Measurements from ENCODE around the gene SLC24A1.

The SLC24A1 gene

GRCh38 chr15:65619626-65620290, 2.0 kb upstream of the SLC24A1 start:
- Histone ChIP-seq H4K20me1 (ENCODE audit: insufficient read depth, low read length) (no peaks in the 10 kb centered on the region), H3K4me3 (ENCODE audit: low read depth, low read length, poor library complexity, severe bottlenecking) (no peak overlapping the region), H3F3A (ENCODE audit: insufficient read depth, low read length) (no peaks in the 10 kb centered on the region), H3K27me3 (ENCODE audit: insufficient read depth, low read length) (no peaks in the 10 kb centered on the region), H3K9me2 (ENCODE audit: low read depth, low read length) (no peaks in the 10 kb centered on the region), H3K4me1 (ENCODE audit: insufficient read depth, low read length, severe bottlenecking) (no peaks in the 10 kb centered on the region), H3K27ac (ENCODE audit: low read depth, low read length, poor library complexity, severe bottlenecking) (no peak overlapping the region), H3K9me3 (ENCODE audit: low read length) (no peaks in the 10 kb centered on the region), H3K79me2 (ENCODE audit: insufficient read depth, low read length) (no peaks in the 10 kb centered on the region), H3K36me3 (ENCODE audit: insufficient read depth, low read length) (no peaks in the 10 kb centered on the region), H2AFZ (ENCODE audit: low read length) (no peak overlapping the region), H3K4me2 (ENCODE audit: low read length) (no peak overlapping the region), H3K9ac (ENCODE audit: low read length) (no peak overlapping the region)
- TF ChIP-seq EZH2 (IDR thresholded peaks at IDR 0.05; ENCODE audit: borderline replicate concordance, low read length) (no peak), CTCF (IDR thresholded peaks at IDR 0.05; ENCODE audit: low read length) (no peak)

- Histone ChIP-seq H3K27ac (ENCODE audit: low read depth, low read length, poor library complexity, severe bottlenecking) (no peak overlapping the region), H3K9me3 (ENCODE audit: low read length) (no peaks in the 10 kb centered on the region), H3K9me2 (ENCODE audit: low read depth, low read length) (no peaks in the 10 kb centered on the region), H3K27me3 (ENCODE audit: insufficient read depth, low read length) (no peaks in the 10 kb centered on the region), H3K9ac (ENCODE audit: low read length) (no peak overlapping the region), H3K4me1 (ENCODE audit: insufficient read depth, low read length, severe bottlenecking) (no peaks in the 10 kb centered on the region), H2AFZ (ENCODE audit: low read length) (no peak overlapping the region), H3K36me3 (ENCODE audit: insufficient read depth, low read length) (no peaks in the 10 kb centered on the region), H3K79me2 (ENCODE audit: insufficient read depth, low read length) (no peaks in the 10 kb centered on the region), H4K20me1 (ENCODE audit: insufficient read depth, low read length) (no peaks in the 10 kb centered on the region), H3K4me3 (ENCODE audit: low read depth, low read length, poor library complexity, severe bottlenecking) (no peak overlapping the region), H3F3A (ENCODE audit: insufficient read depth, low read length) (no peaks in the 10 kb centered on the region), H3K4me2 (ENCODE audit: low read length) (no peak overlapping the region)
- no peak for TF ChIP-seq EZH2 (IDR thresholded peaks at IDR 0.05; ENCODE audit: borderline replicate concordance, low read length)
- peak; percentile 22; the same call in 1 of the 2 replicates for TF ChIP-seq CTCF (IDR thresholded peaks at IDR 0.05; ENCODE audit: low read length)
Observed at GRCh38 chr15:65620833-65621232, 905 bp upstream of the SLC24A1 start.

- H3K27ac ChIP-seq (ENCODE audit: low read depth, low read length, poor library complexity, severe bottlenecking): no peak overlapping the region
- no peaks in the 10 kb centered on the region for H3F3A ChIP-seq (ENCODE audit: insufficient read depth, low read length)
- TF ChIP-seq CTCF (IDR thresholded peaks at IDR 0.05; ENCODE audit: low read length) (no peak), EZH2 (IDR thresholded peaks at IDR 0.05; ENCODE audit: borderline replicate concordance, low read length) (no peak)
- no peaks in the 10 kb centered on the region for H3K36me3 ChIP-seq (ENCODE audit: insufficient read depth, low read length)
- no peaks in the 10 kb centered on the region for H3K4me1 ChIP-seq (ENCODE audit: insufficient read depth, low read length, severe bottlenecking)
- H2AFZ ChIP-seq (ENCODE audit: low read length): no peak overlapping the region
- H3K27me3 ChIP-seq (ENCODE audit: insufficient read depth, low read length): no peaks in the 10 kb centered on the region
- no peak overlapping the region for H3K9ac ChIP-seq (ENCODE audit: low read length)
- no peaks in the 10 kb centered on the region for H3K79me2 ChIP-seq (ENCODE audit: insufficient read depth, low read length)
- no peaks in the 10 kb centered on the region for H3K9me2 ChIP-seq (ENCODE audit: low read depth, low read length)
- H3K4me3 ChIP-seq (ENCODE audit: low read depth, low read length, poor library complexity, severe bottlenecking): no peak overlapping the region
- H4K20me1 ChIP-seq (ENCODE audit: insufficient read depth, low read length): no peaks in the 10 kb centered on the region
- no peaks in the 10 kb centered on the region for H3K9me3 ChIP-seq (ENCODE audit: low read length)
- H3K4me2 ChIP-seq (ENCODE audit: low read length): no peak overlapping the region
Observed at GRCh38 chr15:65623103-65623502, 1.4 kb downstream of the SLC24A1 start.
